PC-9 (cell line): ENCODE measurements around the gene TREM2. TPM values are rescaled to one million over a fixed set of nuclear protein-coding genes. Genes with fewer than 3 reads are reported as not detected.
"Not testable (repeated sequence)": the region's sequence is repeated elsewhere in the genome, so short reads cannot be mapped to it uniquely, and the experiment has no call there.

Experiments
- BruUV-seq: library from RNA; stranded (reverse); fragments of 400-500 nt; replicated peaks from 2 replicates; lab custom pipeline; 2021; lab: Mats Ljungman, UMichigan
- CTCF ChIA-PET: fragments of 300-600 bp; sonication (Branson Sonifier 250); formaldehyde crosslinking; loops from one replicate; lab custom pipeline; 2022; ENCODE audit warnings: antibody characterized with exemption; lab: Charles Lee
- POLR2A ChIA-PET: fragments of 300-600 bp; sonication (Branson Sonifier 250); formaldehyde crosslinking; loops from one replicate; lab custom pipeline; 2022; ENCODE audit warnings: antibody characterized with exemption; ENCODE audit not compliant: unreplicated experiment; lab: Charles Lee
- DNase-seq, 2 experiments: peaks; one replicate each; pipeline versions ENCODE4 v3.0.0 to v3.0.0-alpha.2; 2015 to 2022; ENCODE audit warnings: mixed read lengths in 1 of 2
- H2AFZ ChIP-seq: fragments of 200-600 bp; sonication (generic); 2 replicates; pipeline ENCODE4 v1.8.1; 2017; ENCODE audit warnings: antibody characterized with exemption
- H3F3A ChIP-seq: fragments of 200-600 bp; sonication (generic); 2 replicates; pipeline ENCODE4 v1.8.1; 2017; ENCODE audit warnings: antibody characterized with exemption, mild to moderate bottlenecking, low read depth; ENCODE audit not compliant: insufficient read depth
- H3K27ac ChIP-seq: fragments of 200-600 bp; sonication (generic); 2 replicates; pipeline ENCODE4 v1.6.1; 2016; ENCODE audit warnings: mixed run types
- H3K27me3 ChIP-seq: fragments of 200-600 bp; sonication (generic); 2 replicates; pipeline ENCODE4 v1.6.1; 2016; ENCODE audit warnings: low read depth, mixed run types; ENCODE audit not compliant: insufficient read depth
- H3K36me3 ChIP-seq: fragments of 200-600 bp; sonication (generic); 2 replicates; pipeline ENCODE4 v1.6.1; 2016; ENCODE audit warnings: low read depth, mixed run types
- H3K4me1 ChIP-seq: fragments of 200-600 bp; sonication (generic); replicated peaks from 2 replicates; pipeline ENCODE4 v1.6.1; 2016; ENCODE audit warnings: mixed run types; ENCODE audit not compliant: insufficient read depth
- H3K4me2 ChIP-seq: fragments of 200-600 bp; sonication (generic); 2 replicates; pipeline ENCODE4 v1.6.1; 2017; ENCODE audit warnings: mixed run types
- H3K4me3 ChIP-seq: fragments of 200-600 bp; sonication (generic); 2 replicates; pipeline ENCODE4 v1.6.1; 2016; ENCODE audit warnings: mixed run types
- H3K79me2 ChIP-seq: fragments of 200-600 bp; sonication (generic); 2 replicates; pipeline ENCODE4 v1.6.1; 2017; ENCODE audit warnings: low read depth, mixed run types
- H3K9me2 ChIP-seq: fragments of 200-600 bp; sonication (generic); 2 replicates; pipeline ENCODE4 v1.8.1; 2017; ENCODE audit warnings: mild to moderate bottlenecking; ENCODE audit not compliant: insufficient read depth
- H3K9me3 ChIP-seq: fragments of 200-600 bp; sonication (generic); 2 replicates; pipeline ENCODE4 v1.8.1; 2016; ENCODE audit warnings: low read depth; ENCODE audit not compliant: insufficient read depth
- H4K20me1 ChIP-seq: fragments of 200-600 bp; sonication (generic); 2 replicates; pipeline ENCODE4 v1.8.1; 2017; ENCODE audit not compliant: insufficient read depth
- EZH2 ChIP-seq: fragments of 200-600 bp; sonication (generic); IDR thresholded peaks from 2 replicates; pipeline ENCODE4 v1.8.0; 2017; ENCODE audit warnings: antibody characterized with exemption, low read depth
- intact Hi-C: fragments of 100-400 bp; cut with micrococcal nuclease; formaldehyde crosslinking; loops from one replicate; pipeline ENCODE4 v1.10.0; 2022; ENCODE audit not compliant: unreplicated experiment
- total RNA-seq: library from RNA; stranded (reverse); gene quantifications from 2 replicates; pipeline ENCODE4 v1.2.3, GENCODE V29; 2021
- TF ChIP-seq, protein P1 (sequence below): fragments of 200-600 bp; sonication (generic); conservative IDR thresholded peaks from 2 replicates; pipeline ENCODE4 v1.6.1; 2017; ENCODE audit warnings: mixed run types, antibody characterized with exemption, mild to moderate bottlenecking, moderate library complexity

TREM2 gene
- total RNA-seq, 1 experiment from 2014 or later, result not detected

DNA sequence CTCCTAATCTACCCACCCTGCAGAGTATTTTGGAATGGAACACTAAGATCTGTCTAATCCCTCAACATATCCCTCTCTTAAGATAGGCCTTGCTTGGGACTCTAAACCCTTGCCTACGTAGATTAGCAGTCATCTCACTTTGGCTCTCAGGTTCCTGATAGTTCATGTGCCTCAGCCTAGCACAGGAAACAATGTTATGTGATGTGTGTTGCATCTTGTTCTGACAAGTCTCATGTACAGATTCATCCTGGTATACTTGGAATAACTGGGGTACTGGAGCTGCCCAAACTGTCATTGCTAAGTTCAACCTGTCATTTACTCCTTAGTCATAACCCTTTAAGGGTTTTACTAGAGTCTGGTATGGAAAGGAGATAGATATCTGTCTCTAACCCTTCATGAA lies 42.9 kb downstream of the TREM2 start:
- Histone ChIP-seq H3F3A (no peaks in the 10 kb centered on the region), H3K4me3 (no peak overlapping the region), H3K27me3 (no peaks in the 10 kb centered on the region), H3K27ac (no peak overlapping the region), H3K79me2 (no peaks in the 10 kb centered on the region), H3K4me2 (no peak overlapping the region), H3K4me1 (no peaks in the 10 kb centered on the region), H2AFZ (no peak overlapping the region), H3K9me2 (no peaks in the 10 kb centered on the region; the same call in 1 of the 2 replicates), H4K20me1 (no peaks in the 10 kb centered on the region), H3K36me3 (no peaks in the 10 kb centered on the region), H3K9me3 (no peaks in the 10 kb centered on the region)
- intact Hi-C loops, result no loop called here
- ChIA-PET POLR2A (no interaction called here), CTCF (no interaction called here)
- no peak for TF ChIP-seq EZH2
- TF ChIP-seq, protein P1, sequence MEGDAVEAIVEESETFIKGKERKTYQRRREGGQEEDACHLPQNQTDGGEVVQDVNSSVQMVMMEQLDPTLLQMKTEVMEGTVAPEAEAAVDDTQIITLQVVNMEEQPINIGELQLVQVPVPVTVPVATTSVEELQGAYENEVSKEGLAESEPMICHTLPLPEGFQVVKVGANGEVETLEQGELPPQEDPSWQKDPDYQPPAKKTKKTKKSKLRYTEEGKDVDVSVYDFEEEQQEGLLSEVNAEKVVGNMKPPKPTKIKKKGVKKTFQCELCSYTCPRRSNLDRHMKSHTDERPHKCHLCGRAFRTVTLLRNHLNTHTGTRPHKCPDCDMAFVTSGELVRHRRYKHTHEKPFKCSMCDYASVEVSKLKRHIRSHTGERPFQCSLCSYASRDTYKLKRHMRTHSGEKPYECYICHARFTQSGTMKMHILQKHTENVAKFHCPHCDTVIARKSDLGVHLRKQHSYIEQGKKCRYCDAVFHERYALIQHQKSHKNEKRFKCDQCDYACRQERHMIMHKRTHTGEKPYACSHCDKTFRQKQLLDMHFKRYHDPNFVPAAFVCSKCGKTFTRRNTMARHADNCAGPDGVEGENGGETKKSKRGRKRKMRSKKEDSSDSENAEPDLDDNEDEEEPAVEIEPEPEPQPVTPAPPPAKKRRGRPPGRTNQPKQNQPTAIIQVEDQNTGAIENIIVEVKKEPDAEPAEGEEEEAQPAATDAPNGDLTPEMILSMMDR, result no peak
- DNase-seq, result no peak
- no TSS peak for BruUV-seq

DNA sequence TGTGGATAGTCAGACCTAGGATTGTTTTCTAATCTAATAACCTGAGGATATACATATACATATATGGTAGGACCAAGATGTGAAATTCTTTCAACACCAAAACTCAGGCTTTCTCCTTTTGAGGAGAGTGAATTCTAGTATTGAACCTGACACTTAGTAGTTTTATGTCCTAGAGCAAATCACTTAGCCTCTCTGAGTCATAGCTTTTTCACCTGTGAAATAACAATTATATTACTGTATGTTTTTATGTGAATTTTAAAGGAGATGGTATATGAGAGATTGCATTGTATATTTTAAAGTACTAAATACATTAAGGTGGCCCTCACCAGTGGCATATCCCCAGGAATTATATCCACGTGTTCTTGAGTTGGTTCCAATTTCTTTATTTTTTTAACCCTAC lies 43.4 kb downstream of the TREM2 start:
- no peak for DNase-seq
- Histone ChIP-seq H3K9me3 (no peaks in the 10 kb centered on the region), H4K20me1 (no peaks in the 10 kb centered on the region), H3K4me3 (no peak overlapping the region), H3K4me1 (no peaks in the 10 kb centered on the region), H3K36me3 (no peaks in the 10 kb centered on the region), H3K79me2 (no peaks in the 10 kb centered on the region), H3K9me2 (no peaks in the 10 kb centered on the region; the same call in 1 of the 2 replicates), H3F3A (no peaks in the 10 kb centered on the region), H3K4me2 (no peak overlapping the region), H3K27me3 (no peaks in the 10 kb centered on the region), H2AFZ (no peak overlapping the region), H3K27ac (no peak overlapping the region)
- BruUV-seq, result no TSS peak
- intact Hi-C loops, result no loop called here
- ChIA-PET CTCF (no interaction called here), POLR2A (no interaction called here)
- no peak for TF ChIP-seq EZH2
- TF ChIP-seq, protein P1, result no peak

DNA sequence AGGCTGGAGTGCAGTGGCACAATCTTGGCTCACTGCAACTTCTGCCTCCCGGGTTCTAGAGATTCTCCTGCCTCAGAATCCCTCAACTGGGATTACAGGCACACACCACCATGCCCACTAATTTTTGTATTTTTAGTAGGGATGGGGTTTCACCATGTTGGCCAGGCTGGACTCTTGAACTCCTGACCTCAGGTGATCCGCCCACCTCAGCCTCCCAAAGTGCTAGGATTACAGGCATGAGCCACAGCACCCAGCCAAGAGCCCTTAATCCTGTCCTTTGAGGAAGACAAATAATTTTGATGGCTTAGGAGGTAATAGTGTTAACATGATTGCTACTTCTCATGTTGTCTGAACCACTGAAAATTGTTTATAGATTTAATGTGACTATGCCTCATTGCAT lies 47.9 kb downstream of the TREM2 start:
- BruUV-seq, H3K36me3 ChIP-seq, H3K4me3 ChIP-seq, H3K4me1 ChIP-seq, H3K79me2 ChIP-seq, POLR2A ChIA-PET, H3K9me3 ChIP-seq, H3F3A ChIP-seq, CTCF ChIA-PET, H4K20me1 ChIP-seq, intact Hi-C loops, H3K9me2 ChIP-seq, H3K27ac ChIP-seq, H2AFZ ChIP-seq, DNase-seq, H3K27me3 ChIP-seq, H3K4me2 ChIP-seq: not testable (repeated sequence)

DNA sequence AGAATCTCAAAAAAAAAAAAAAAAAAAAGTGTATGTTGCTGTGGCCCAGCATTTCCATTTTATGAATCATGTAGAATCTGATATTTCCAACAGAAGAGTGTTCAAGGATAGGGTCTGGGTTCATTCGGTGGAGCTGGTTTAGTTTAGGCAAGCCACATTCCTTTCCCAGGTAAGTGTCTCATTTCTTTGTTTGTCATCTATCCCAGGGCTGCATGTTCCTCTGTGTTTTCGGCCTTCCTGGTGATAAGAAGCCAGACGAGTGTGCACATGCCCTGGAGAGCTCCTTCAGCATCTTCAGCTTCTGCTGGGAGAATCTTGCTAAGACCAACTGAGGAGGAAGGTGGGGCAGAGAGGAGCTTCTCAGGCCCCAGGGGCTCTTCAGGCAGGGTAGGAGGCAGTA lies 51.9 kb downstream of the TREM2 start:
- Histone ChIP-seq H3K27me3 (no peaks in the 10 kb centered on the region), H3K4me2 (no peak overlapping the region), H3K27ac (no peak overlapping the region), H4K20me1 (no peaks in the 10 kb centered on the region), H3F3A (no peaks in the 10 kb centered on the region), H3K79me2 (no peaks in the 10 kb centered on the region), H2AFZ (no peak overlapping the region), H3K4me1 (no peaks in the 10 kb centered on the region), H3K36me3 (no peaks in the 10 kb centered on the region), H3K9me2 (no peaks in the 10 kb centered on the region), H3K9me3 (no peaks in the 10 kb centered on the region), H3K4me3 (no peak overlapping the region)
- POLR2A ChIA-PET, result no interaction called here
- BruUV-seq, result no TSS peak
- DNase-seq, result no peak
- CTCF ChIA-PET, result no interaction called here
- TF ChIP-seq EZH2, result no peak
- TF ChIP-seq, protein P1, result no peak
- intact Hi-C loops, result no loop called here
